AG04450 (cell line): Measurements from ENCODE around the gene NCS1. TPM values are rescaled to one million over a fixed set of nuclear protein-coding genes. Genes with fewer than 3 reads are reported as not detected.

ENCODE experiments used
- CTCF ChIA-PET: fragments of 300-600, 350-600 bp; formaldehyde crosslinking; extraction: SDS; loops from one replicate; lab custom pipeline; 2022; ENCODE audit warnings: antibody characterized with exemption, inconsistent platforms; lab: Charles Lee
- POLR2A ChIA-PET: fragments of 350-600 bp; formaldehyde crosslinking; extraction: SDS; loops from one replicate; lab custom pipeline; 2021; ENCODE audit warnings: antibody characterized with exemption, inconsistent platforms; lab: Yijun Ruan, JAX
- DNase-seq: peaks from one replicate; pipeline ENCODE4 v3.0.0-alpha.2; 2011; ENCODE audit warnings: low read depth, low spot score
- H3K27ac ChIP-seq: one replicate; pipeline ENCODE4 v1.5.1; 2012; ENCODE audit warnings: low read depth, low read length, control low read depth
- H3K27me3 ChIP-seq: one replicate; pipeline ENCODE4 v1.6.0; 2012; ENCODE audit warnings: low read length; ENCODE audit not compliant: control insufficient read depth, insufficient read depth
- H3K4me3 ChIP-seq: 2 replicates; pipeline ENCODE4 v1.5.1; 2011; ENCODE audit warnings: mild to moderate bottlenecking, low read depth, low read length, control low read depth
- H3K9me3 ChIP-seq: 2 replicates; pipeline ENCODE4 v1.5.1; 2012; ENCODE audit warnings: low read length; ENCODE audit not compliant: control insufficient read depth, insufficient read depth
- polyA plus RNA-seq: library from polyadenylated mRNA; depleted of rRNA; stranded (reverse); fragments of >200 nt; gene quantifications from 2 replicates; pipeline ENCODE4 v1.2.3, GENCODE V29; 2011
- TF ChIP-seq, protein P1 (sequence below): IDR thresholded peaks from 2 replicates; pipeline ENCODE4 v1.5.1; 2011; ENCODE audit warnings: low read depth, low read length, control low read depth, inconsistent platforms

Gene NCS1
- polyA plus RNA-seq, 1 experiment, result 68.3 TPM

DNA sequence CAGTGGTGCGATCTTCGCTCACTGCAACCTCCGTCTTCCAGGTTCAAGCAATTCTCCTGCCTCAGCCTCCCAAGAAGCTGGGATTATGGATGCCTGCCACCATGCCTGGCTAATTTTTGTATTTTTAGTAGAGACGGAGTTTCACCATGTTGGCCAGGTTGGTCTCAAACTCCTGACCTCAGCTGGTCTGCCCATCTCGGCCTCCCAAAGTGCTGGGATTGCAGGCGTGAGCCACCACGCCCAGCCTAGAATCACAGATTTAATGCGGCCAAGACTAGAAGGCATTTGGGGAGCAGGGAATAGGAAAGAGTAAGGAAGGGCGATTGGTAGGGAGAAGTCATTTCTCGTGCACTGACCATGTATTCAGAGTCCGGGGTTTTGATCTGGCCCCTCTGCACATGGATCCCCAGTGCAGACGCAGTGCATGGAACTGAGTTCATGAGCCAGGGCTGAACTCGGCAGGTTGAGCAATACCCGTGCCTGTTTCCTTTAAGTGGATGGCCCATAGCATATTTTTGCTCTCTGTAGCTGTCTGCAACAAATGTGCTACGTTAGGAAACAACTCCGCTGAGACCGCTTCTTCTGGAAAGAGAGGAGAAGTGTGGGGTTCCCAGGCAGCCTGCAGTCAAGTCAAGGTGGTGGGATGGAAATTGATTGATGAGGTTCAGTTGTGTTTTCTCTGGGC lies 90.0 kb downstream of the NCS1 start:
- no peaks in the 10 kb centered on the region; the same call in 1 of the 2 replicates for H3K9me3 ChIP-seq
- no peak for DNase-seq
- H3K27ac ChIP-seq, result no peak overlapping the region
- H3K27me3 ChIP-seq, result peaks cover 72% of the 10 kb centered on the region
- ChIA-PET POLR2A (no interaction called here), CTCF (interaction anchor here (0.7 to 3.9 kb wide), 4 partner anchors 8 to 26 kb away, joined by 3 to 16 read pairs (median 4); no protein-coding TSS in a partner anchor)
- H3K4me3 ChIP-seq, result no peak overlapping the region
- TF ChIP-seq, protein P1, sequence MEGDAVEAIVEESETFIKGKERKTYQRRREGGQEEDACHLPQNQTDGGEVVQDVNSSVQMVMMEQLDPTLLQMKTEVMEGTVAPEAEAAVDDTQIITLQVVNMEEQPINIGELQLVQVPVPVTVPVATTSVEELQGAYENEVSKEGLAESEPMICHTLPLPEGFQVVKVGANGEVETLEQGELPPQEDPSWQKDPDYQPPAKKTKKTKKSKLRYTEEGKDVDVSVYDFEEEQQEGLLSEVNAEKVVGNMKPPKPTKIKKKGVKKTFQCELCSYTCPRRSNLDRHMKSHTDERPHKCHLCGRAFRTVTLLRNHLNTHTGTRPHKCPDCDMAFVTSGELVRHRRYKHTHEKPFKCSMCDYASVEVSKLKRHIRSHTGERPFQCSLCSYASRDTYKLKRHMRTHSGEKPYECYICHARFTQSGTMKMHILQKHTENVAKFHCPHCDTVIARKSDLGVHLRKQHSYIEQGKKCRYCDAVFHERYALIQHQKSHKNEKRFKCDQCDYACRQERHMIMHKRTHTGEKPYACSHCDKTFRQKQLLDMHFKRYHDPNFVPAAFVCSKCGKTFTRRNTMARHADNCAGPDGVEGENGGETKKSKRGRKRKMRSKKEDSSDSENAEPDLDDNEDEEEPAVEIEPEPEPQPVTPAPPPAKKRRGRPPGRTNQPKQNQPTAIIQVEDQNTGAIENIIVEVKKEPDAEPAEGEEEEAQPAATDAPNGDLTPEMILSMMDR, result no peak

DNA sequence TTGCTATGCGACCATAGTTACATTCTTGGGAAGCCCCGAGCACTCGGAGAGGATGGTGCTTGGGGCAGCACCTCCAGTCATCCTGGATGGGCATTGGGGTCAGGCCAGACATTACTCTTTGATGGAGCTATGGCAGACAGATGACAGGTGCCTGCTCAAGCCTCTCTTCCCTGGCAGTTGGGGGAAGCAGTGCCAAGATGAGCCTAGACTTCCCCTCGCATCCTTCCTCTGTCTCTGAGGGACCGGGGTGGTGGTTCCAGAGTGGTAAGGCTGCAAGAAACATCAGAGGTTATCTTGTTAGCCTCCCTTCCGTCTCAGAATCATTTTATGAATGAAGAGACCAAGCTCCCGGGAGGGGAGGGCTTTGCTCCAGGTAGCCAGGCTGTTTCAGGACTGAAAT lies 90.6 kb downstream of the NCS1 start:
- POLR2A ChIA-PET, result no interaction called here

DNA sequence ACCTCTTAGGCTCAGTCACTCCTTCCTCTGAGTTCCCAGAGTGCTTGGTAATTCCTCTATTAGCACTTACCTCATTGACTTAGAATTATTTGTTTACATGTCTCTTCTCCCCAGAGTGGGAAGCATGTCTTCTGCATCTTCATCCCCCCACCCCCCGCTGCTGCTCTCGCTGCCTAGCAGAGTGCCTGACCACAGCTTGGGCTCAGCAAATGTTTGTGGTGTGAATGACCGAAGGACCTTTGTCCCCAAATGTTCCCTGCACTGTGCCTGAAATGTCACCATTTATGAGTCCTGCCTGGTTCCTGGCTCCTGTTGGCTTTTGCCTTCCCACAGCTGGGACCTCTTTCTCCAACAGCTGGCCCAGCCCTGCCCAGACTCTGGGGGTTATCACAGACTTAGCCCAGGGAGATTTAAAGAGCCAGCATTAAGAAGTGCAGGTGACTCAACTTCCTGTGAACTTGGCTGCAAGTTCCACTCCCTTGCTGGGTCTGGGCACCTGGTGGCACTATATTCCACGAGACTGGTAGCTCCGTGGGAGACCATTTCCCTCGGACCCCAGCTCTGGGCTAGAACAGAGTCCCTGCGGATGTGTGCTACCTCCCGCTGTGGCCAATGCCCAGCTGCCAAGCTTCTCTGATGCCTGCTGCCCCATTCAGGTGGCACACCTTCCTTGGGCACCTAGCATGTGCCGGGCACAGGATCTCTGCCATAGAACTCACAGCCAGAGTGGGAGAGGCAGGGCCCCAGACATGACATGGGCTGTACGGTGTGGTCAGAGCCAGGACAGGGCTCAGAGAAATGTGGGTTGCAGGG lies 91.6 kb downstream of the NCS1 start:
- DNase-seq, result no peak
- POLR2A ChIA-PET, result interaction anchor here (0.7 kb wide), 1 partner anchor 371 kb away, joined by 4 read pairs; no protein-coding TSS in a partner anchor
- peaks cover 84% of the 10 kb centered on the region for H3K27me3 ChIP-seq
- CTCF ChIA-PET, result interaction anchor here (1.1 kb wide), 1 partner anchor 21 kb away, joined by 4 read pairs; no protein-coding TSS in a partner anchor
- TF ChIP-seq, protein P1, result no peak
- H3K4me3 ChIP-seq, result no peak overlapping the region
- H3K27ac ChIP-seq, result no peak overlapping the region
- no peaks in the 10 kb centered on the region; the same call in 1 of the 2 replicates for H3K9me3 ChIP-seq

More for the DNA sequence above, 90.6 kb downstream of the NCS1 start:
- DNase-seq, result no peak
- H3K4me3 ChIP-seq, result no peak overlapping the region
- H3K27me3 ChIP-seq, result peaks cover 73% of the 10 kb centered on the region
- CTCF ChIA-PET, result interaction anchor here (0.6 to 1.1 kb wide), 4 partner anchors 9 to 1149 kb away, joined by 3 to 4 read pairs (median 4); no protein-coding TSS in a partner anchor
- no peak overlapping the region for H3K27ac ChIP-seq
- no peaks in the 10 kb centered on the region; the same call in 1 of the 2 replicates for H3K9me3 ChIP-seq
- TF ChIP-seq, protein P1, result no peak

DNA sequence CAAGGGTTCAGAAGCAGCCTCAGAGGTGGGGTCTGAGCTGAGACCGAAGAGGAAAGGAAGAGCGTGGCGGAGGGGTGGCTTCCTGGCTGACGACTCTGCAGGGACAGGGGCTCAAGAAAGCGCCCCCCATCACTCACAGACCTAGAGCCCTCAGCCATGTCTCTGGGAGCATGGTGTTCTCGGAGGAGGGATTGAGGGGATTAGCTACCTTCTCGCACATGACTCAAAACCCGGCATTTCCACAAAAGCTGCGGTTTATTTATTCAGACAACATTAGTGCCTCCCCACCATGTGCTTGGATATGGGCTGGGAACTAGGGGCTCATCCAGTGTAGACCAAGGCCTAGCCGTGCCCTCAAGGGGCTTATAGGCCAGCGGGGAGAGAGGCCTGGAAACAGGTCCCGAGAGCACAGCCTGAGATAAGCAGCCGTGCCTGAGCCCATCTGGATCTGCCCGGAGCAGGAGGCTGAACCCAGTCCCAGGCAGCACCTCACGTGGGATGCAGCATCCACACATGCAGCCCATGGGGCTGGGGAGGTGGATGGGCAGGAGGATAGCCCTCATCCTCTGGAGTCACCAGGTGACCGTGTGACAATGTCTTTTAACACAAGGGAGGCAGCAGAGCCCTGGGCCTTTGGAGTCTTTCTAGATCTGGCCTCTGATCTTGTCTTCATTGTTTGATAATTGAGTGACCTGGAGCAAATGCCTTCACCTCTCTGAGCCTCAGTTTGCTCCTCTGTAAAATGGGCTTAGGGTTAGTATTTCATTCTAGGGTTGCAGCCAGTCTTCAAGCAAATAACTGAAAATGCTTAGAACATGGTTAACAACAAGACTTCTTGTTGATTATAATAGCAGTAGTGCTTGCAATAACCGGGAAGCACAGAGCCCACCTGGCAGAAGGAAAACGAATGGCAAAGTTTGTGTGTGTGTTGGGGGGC lies 92.5 kb downstream of the NCS1 start:
- no peak for DNase-seq
- POLR2A ChIA-PET, result interaction anchor here (0.6 to 0.7 kb wide), 2 partner anchors 195 to 315 kb away, joined by 3 read pairs; partner anchors contain the start of gene FUBP3

More for the DNA sequence above, 92.5 kb downstream of the NCS1 start:
- CTCF ChIA-PET, result no interaction called here
- Histone ChIP-seq H3K27me3 (peaks cover 82% of the 10 kb centered on the region), H3K9me3 (no peaks in the 10 kb centered on the region; the same call in 1 of the 2 replicates), H3K27ac (no peak overlapping the region), H3K4me3 (no peak overlapping the region)
- TF ChIP-seq, protein P1, result no peak
